A549 (cell line): Measurements from ENCODE around the gene RAB37.

Experiments used
- CTCF ChIP-seq: fragments of >200 bp; sonication (Bioruptor Twin); formaldehyde crosslinking; IDR thresholded peaks from 3 replicates; pipeline ENCODE4 v1.5.1; 2016
- JUNB ChIP-seq: fragments of >200 bp; sonication (Bioruptor Twin); formaldehyde crosslinking; IDR thresholded peaks from 2 replicates; pipeline ENCODE4 v1.6.1; 2016
- RAD21 ChIP-seq, 2 experiments: fragments of >200 bp in 1 of 2; sonication (Bioruptor Twin) in 1 of 2; formaldehyde crosslinking in 1 of 2; IDR thresholded peaks in 1 of 2; conservative IDR thresholded peaks in 1 of 2; 2 replicates in 1 of 2; 3 replicates in 1 of 2; pipeline ENCODE4 v1.6.1; 2012 to 2018; ENCODE audit warnings: inconsistent platforms in 1 of 2

DNA sequence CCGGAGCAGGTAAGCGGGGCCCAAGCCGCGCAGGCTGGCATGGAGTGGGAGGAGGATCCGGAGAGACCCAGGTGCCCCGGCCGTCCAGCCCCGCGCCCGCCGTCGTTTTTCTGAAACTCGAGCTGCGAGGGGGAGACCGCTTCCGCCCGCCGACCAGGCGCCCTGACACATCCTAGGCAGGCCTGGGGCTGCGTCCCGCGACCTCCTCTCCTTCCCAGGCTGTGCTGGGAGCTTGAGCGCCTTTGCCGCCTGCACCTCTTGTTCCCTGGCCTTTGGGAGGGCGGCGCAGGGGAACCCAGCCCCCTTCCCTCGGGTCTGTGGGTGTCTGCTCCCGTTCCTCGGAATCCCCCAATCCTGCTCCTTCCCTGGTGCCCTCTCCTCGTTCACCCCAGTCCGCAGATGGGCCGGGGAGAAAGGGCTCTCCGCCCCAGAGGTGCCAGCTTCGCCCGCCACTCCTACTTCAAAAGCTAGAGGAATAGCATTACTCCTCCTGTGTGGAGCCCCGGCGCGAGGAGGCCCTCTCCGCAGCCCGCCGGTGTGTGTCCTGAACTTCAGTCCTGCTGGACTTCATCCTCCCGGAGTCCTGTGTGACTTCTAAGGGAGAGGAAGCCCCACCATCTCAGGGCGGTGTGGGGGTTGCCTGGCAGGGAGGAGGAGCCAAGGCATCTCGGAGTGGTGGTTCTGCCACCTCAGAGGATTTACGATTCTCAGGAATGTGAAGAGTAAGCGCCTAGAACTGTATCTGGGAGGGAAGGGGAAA is 12.4 kb downstream of the RAB37 start:
- no peak for TF ChIP-seq JUNB
- no peak for TF ChIP-seq CTCF
- TF ChIP-seq RAD21 (conservative IDR thresholded peaks at IDR 0.05 in 1 of 2, IDR thresholded peaks at IDR 0.05 in 1 of 2): no peak
